Measurements from ENCODE around the gene LRRC8E.

DNA sequence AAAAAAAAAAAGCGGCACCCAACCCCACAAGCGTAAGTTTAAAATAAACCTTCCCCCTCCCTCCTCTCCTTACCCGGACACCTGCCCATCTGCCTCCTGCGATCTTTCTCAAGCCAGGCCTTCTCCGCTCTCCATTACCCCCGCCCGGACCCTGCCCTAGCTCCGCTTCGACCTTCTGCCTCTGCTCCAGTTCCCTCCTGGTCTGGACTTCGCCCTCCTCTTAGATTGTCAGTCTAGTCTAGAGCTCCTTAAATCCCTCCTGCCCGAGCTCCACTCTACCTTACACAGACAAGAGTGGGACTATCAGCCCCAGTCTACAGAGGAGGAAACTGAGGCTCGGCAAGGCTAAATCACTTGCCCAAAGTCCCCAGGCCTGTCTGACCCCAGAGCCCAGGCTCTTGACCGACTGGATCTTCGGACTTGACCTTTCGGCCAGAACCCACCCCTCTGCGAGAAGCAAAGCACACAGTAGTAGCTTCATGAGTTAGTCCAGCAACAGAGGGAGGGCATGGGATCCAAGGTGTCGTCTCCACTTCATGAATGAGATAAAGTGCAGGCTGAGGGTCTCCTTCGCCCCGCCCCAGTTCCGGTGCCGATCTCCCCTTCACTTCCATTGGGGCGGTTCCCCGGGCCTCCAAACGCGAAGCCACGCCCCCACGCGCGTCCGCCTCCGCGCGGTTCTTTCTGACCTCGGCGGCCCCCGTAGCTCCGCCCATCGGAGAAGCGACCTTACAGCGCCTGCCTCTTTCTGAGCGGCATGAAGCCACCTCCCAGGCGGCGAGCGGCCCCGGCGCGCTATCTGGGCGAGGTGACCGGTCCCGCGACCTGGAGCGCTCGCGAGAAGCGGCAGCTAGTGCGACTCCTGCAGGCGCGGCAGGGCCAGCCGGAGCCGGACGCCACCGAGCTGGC lies 31.6 kb downstream of the LRRC8E start, which contains the start of gene SNAPC2:
- TF ChIP-seq, protein P1, sequence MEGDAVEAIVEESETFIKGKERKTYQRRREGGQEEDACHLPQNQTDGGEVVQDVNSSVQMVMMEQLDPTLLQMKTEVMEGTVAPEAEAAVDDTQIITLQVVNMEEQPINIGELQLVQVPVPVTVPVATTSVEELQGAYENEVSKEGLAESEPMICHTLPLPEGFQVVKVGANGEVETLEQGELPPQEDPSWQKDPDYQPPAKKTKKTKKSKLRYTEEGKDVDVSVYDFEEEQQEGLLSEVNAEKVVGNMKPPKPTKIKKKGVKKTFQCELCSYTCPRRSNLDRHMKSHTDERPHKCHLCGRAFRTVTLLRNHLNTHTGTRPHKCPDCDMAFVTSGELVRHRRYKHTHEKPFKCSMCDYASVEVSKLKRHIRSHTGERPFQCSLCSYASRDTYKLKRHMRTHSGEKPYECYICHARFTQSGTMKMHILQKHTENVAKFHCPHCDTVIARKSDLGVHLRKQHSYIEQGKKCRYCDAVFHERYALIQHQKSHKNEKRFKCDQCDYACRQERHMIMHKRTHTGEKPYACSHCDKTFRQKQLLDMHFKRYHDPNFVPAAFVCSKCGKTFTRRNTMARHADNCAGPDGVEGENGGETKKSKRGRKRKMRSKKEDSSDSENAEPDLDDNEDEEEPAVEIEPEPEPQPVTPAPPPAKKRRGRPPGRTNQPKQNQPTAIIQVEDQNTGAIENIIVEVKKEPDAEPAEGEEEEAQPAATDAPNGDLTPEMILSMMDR (IDR thresholded peaks at IDR 0.05) = no peak
- no peak for TF ChIP-seq POLR2A (IDR thresholded peaks at IDR 0.05)
